Natural killer cell (primary cell): ENCODE measurements around the gene DNAH2. TPM values are rescaled to one million over a fixed set of nuclear protein-coding genes. Genes with fewer than 3 reads are reported as not detected.

Source experiments
- ATAC-seq, 3 donors: fragments of 150-1000 bp in 2 of 3; fragments of 200-7000 bp in 1 of 3; cut with Tn5 transposase; 1 replicate in 1 of 3; 2 replicates in 2 of 3; pipeline ENCODE4 v1.10.0; 2021; ENCODE audit warnings: mild to moderate bottlenecking in 2 of 3, moderate library complexity in 2 of 3
- DNase-seq, 2 donors: peaks; one replicate each; pipeline versions ENCODE4 v3.0.0 to v3.0.0-alpha.2; 2013 to 2021; ENCODE audit warnings: mixed read lengths in 1 of 2
- H3K27ac ChIP-seq: one replicate; pipeline ENCODE4 v1.5.1; 2013; ENCODE audit warnings: mild to moderate bottlenecking, low read length
- H3K27me3 ChIP-seq: one replicate; pipeline ENCODE4 v1.6.1; 2013; ENCODE audit warnings: low read length; ENCODE audit not compliant: control insufficient read depth, insufficient read depth
- H3K36me3 ChIP-seq: one replicate; pipeline ENCODE4 v1.6.1; 2013; ENCODE audit warnings: low read length; ENCODE audit not compliant: control insufficient read depth, insufficient read depth
- H3K4me1 ChIP-seq: one replicate; pipeline ENCODE4 v1.6.1; 2013; ENCODE audit warnings: low read length; ENCODE audit not compliant: control insufficient read depth, insufficient read depth
- H3K4me3 ChIP-seq: one replicate; pipeline ENCODE4 v1.5.1; 2013; ENCODE audit warnings: low read length
- H3K9me3 ChIP-seq: one replicate; pipeline ENCODE4 v1.6.1; 2013; ENCODE audit warnings: low read length; ENCODE audit not compliant: control insufficient read depth, insufficient read depth
- H3K27ac Mint-ChIP-seq, 2 donors: one replicate each; pipeline ENCODE4 v1.8.0; 2022; ENCODE audit warnings: mild to moderate bottlenecking in 2 of 2, mixed read lengths in 2 of 2, moderate library complexity in 1 of 2
- H3K27me3 Mint-ChIP-seq, 2 donors: one replicate each; pipeline ENCODE4 v1.8.0; 2022; ENCODE audit warnings: low read depth in 2 of 2, mixed read lengths in 2 of 2
- H3K36me3 Mint-ChIP-seq: one replicate; pipeline ENCODE4 v1.8.0; 2022; ENCODE audit warnings: mixed read lengths
- H3K4me1 Mint-ChIP-seq, 2 donors: one replicate each; pipeline ENCODE4 v1.8.0; 2022; ENCODE audit warnings: mixed read lengths in 2 of 2
- H3K4me3 Mint-ChIP-seq: one replicate; pipeline ENCODE4 v1.8.0; 2022; ENCODE audit warnings: mild to moderate bottlenecking, moderate library complexity, mixed read lengths
- H3K9me3 Mint-ChIP-seq, 2 donors: one replicate each; pipeline ENCODE4 v1.8.0; 2022; ENCODE audit warnings: mixed read lengths in 2 of 2
- CTCF ChIP-seq: fragments of 200-600 bp; IDR thresholded peaks from one replicate; pipeline ENCODE4 v1.8.0; 2022; ENCODE audit warnings: antibody characterized with exemption
- WGBS: methylation state at CpG from one replicate; pipeline ENCODE4 v1.1.7; 2013; ENCODE audit warnings: missing lambda C conversion rate; ENCODE audit not compliant: insufficient coverage; 5-methylcytosine and 5-hydroxymethylcytosine counted together
- intact Hi-C: fragments of 100-400 bp; cut with micrococcal nuclease; formaldehyde crosslinking; loops from one replicate; pipeline ENCODE4 v1.14.2; 2022
- total RNA-seq, 4 donors: library from RNA; stranded (reverse); fragments of 120-200 nt in 1 of 4; gene quantifications; one replicate each; pipeline versions ENCODE4 v1.2.3 to v1.2.4, GENCODE V29; 2013 to 2022

DNAH2 gene
- total RNA-seq, 3 donors from 2014 or later (not counting 1 experiment from before 2014, with no cell fraction given), result 0.05 to 0.07 TPM; not detected in 1

DNA sequence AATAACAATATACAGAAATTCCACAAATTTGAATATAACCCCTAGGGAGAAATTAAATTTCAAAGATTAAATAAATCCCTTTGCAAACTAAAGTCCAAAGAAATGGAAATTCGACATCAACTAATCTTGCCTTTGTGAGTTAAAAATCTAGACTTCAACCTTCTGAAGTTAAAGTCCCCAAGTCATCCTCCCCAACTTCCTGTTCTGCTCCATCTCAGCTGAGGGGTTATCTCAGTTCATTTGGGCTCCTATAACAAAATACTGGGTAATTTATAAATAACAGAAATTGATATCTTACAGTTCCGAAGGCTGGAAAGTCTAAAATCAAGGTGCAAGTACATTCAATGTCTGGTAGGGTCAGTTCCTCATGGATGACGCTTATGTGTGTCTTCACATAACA is 93.7 kb downstream of the DNAH2 start:
- Mint-ChIP-seq H3K36me3 (no peaks in the 10 kb centered on the region), H3K27ac (no peak overlapping the region), H3K9me3 (no peaks in the 10 kb centered on the region), H3K4me1 (no peaks in the 10 kb centered on the region), H3K4me3 (no peak overlapping the region), H3K27me3 (peaks cover 6 to 10% of the 10 kb centered on the region in 2 donors)
- WGBS, result 57% methylated on average over 3 of the region's 3 CpGs
- TF ChIP-seq CTCF, result no peak
- ATAC-seq (no peak), DNase-seq (no peak)
- no peaks in the 10 kb centered on the region for H3K36me3 ChIP-seq
- H3K4me1 ChIP-seq, result no peaks in the 10 kb centered on the region
- H3K27me3 ChIP-seq, result no peaks in the 10 kb centered on the region
- H3K9me3 ChIP-seq, result no peaks in the 10 kb centered on the region
- intact Hi-C loops, result no loop called here
- H3K4me3 ChIP-seq, result no peak overlapping the region
- no peak overlapping the region for H3K27ac ChIP-seq

GRCh38 chr17:7814969-7815368 is 97.4 kb downstream of the DNAH2 start:
- Histone ChIP-seq H3K4me1 (no peaks in the 10 kb centered on the region), H3K9me3 (no peaks in the 10 kb centered on the region), H3K27ac (no peak overlapping the region), H3K36me3 (no peaks in the 10 kb centered on the region), H3K27me3 (no peaks in the 10 kb centered on the region), H3K4me3 (no peak overlapping the region)
- TF ChIP-seq CTCF, result no peak
- ATAC-seq (no peak), DNase-seq (no peak)
- no peak overlapping the region for H3K27ac Mint-ChIP-seq
- 94% methylated on average over 5 of the region's 5 CpGs for WGBS
- peaks cover under 1 to 7% of the 10 kb centered on the region in 2 donors for H3K27me3 Mint-ChIP-seq
- no peaks in the 10 kb centered on the region for H3K9me3 Mint-ChIP-seq
- intact Hi-C loops, result no loop called here
- H3K4me3 Mint-ChIP-seq, result no peak overlapping the region
- H3K4me1 Mint-ChIP-seq, result no peaks in the 10 kb centered on the region
- no peaks in the 10 kb centered on the region for H3K36me3 Mint-ChIP-seq

DNA sequence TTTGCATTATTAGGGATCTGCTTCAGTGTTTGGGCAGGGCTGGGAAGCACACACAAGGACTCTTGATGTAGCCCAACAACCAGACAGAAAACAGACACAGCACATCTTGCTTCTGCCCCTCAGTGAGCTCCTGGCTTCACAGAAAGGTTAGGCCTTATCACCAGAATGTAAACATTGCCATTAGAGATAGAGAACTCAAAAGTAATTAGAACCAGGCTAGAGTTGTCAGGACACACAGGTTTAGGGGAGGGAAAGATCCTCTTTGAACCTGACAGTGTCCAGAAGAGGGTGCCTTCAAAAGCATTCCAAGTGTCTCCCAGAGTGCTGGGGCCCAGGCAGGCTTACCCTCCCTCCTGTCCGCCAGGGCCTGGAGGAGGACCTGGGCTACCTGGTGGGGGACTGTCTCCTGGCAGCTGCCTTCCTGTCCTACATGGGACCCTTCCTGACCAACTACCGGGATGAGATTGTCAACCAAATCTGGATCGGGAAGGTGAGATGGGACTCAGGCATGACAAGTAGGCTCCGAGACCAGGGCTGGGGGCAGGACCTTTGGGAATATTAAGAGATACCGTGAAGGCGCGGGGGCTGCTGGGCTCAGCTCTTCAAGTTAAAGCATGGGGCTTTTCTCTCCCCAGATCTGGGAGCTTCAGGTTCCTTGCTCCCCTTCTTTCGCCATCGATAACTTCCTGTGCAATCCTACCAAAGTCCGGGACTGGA is 99.5 kb downstream of the DNAH2 start:
- H3K4me1 ChIP-seq, result no peaks in the 10 kb centered on the region
- H3K27ac Mint-ChIP-seq, result no peak overlapping the region
- no peak for ATAC-seq
- no peak overlapping the region for H3K4me3 ChIP-seq
- no peaks in the 10 kb centered on the region for H3K36me3 ChIP-seq
- H3K27ac ChIP-seq, result no peak overlapping the region
- peaks cover 0 to 7% of the 10 kb centered on the region in 2 donors for H3K27me3 Mint-ChIP-seq
- DNase-seq, result no peak
- intact Hi-C loops, result no loop called here
- WGBS, result 95% methylated on average over 10 of the region's 10 CpGs
- no peaks in the 10 kb centered on the region for H3K27me3 ChIP-seq
- no peaks in the 10 kb centered on the region for H3K4me1 Mint-ChIP-seq
- H3K9me3 Mint-ChIP-seq, result no peaks in the 10 kb centered on the region
- no peaks in the 10 kb centered on the region for H3K36me3 Mint-ChIP-seq
- TF ChIP-seq CTCF, result no peak
- no peak overlapping the region for H3K4me3 Mint-ChIP-seq
- H3K9me3 ChIP-seq, result no peaks in the 10 kb centered on the region

DNA sequence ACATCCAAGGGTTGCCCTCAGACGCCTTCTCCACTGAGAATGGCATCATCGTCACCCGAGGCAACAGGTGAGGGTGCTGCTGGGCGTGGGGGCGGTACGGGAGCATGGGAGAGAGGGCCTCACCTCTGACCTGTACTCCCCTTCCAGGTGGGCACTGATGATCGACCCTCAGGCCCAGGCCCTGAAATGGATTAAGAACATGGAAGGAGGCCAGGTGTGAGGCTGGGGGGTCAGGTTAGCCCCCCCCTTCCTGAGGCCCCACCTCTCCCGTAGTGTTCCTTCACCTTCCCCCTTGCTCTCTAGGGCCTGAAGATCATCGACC is 100.1 kb downstream of the DNAH2 start:
- DNase-seq (no peak), ATAC-seq (no peak)
- H3K36me3 Mint-ChIP-seq, result no peaks in the 10 kb centered on the region
- Histone ChIP-seq H3K4me1 (no peaks in the 10 kb centered on the region), H3K9me3 (no peaks in the 10 kb centered on the region), H3K4me3 (no peak overlapping the region), H3K27ac (no peak overlapping the region), H3K27me3 (no peaks in the 10 kb centered on the region), H3K36me3 (no peaks in the 10 kb centered on the region)
- no peaks in the 10 kb centered on the region for H3K9me3 Mint-ChIP-seq
- intact Hi-C loops, result no loop called here
- 90% methylated on average over 9 of the region's 9 CpGs for WGBS
- H3K4me1 Mint-ChIP-seq, result no peaks in the 10 kb centered on the region
- H3K27ac Mint-ChIP-seq, result no peak overlapping the region
- H3K27me3 Mint-ChIP-seq, result peaks cover 0 to 7% of the 10 kb centered on the region in 2 donors
- TF ChIP-seq CTCF, result no peak
- H3K4me3 Mint-ChIP-seq, result no peak overlapping the region
